GM12872 (cell line): ENCODE measurements around the gene FBXW4.

ENCODE experiments used
- CTCF ChIP-seq: IDR thresholded peaks from 3 replicates; pipeline ENCODE4 v1.5.1; 2011; ENCODE audit warnings: low read depth, mild to moderate bottlenecking, low read length, moderate library complexity; ENCODE audit not compliant: insufficient read depth

FBXW4 gene

GRCh38 chr10:101607124-101607523, 87.8 kb downstream of the FBXW4 start:
- TF ChIP-seq CTCF, result no peak

GRCh38 chr10:101602761-101603398, 92.1 kb downstream of the FBXW4 start:
- TF ChIP-seq CTCF, result peak; percentile 94

GRCh38 chr10:101601541-101601940, 93.4 kb downstream of the FBXW4 start:
- no peak for TF ChIP-seq CTCF

GRCh38 chr10:101597091-101597900, 97.7 kb downstream of the FBXW4 start:
- no peak for TF ChIP-seq CTCF

GRCh38 chr10:101595591-101596433, 99.2 kb downstream of the FBXW4 start:
- TF ChIP-seq CTCF, result no peak

GRCh38 chr10:101588879-101589278, 106.1 kb downstream of the FBXW4 start:
- no peak for TF ChIP-seq CTCF

- TF ChIP-seq CTCF, result no peak
These were observed 107.0 kb downstream of the FBXW4 start, which contains the start of the genes DPCD and POLL for GRCh38 chr10:101587725-101588653. Gene DPCD, plus strand, starts transcription at chr10:101588321. Its CDS starts 16 bp downstream, at chr10:101588337. Gene POLL, minus strand, starts transcription at chr10:101588257. Its CDS starts 897 bp downstream, at chr10:101587360.
